ENCODE results near the gene PCYT1B. TPM values are rescaled to one million over a fixed set of nuclear protein-coding genes. Genes with fewer than 3 reads are reported as not detected.

The PCYT1B gene
- total and polyA plus RNA-seq, 11 donors: 0.07 to 0.27 (median 0.11) TPM; not detected in 6

DNA sequence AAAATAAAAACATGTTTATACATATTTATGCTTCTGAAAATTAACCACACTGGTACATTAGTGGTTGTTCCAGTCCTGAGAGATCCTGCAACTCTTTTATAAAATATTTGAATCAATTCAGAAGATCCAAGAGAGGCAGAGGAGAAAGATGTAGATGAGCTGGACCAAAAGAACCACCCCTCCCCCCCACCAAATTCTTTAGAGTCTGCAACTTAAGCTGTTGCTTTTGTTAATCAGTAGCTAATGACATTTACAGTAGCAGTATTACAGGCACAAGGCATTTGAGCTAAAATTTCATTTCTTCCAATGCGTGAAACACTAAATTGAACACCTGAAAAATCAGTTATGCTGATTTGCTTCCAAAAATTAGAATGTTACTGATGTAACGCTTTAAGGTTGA lies 120.5 kb downstream of the PCYT1B start:
- no peak for ATAC-seq
- Histone ChIP-seq H3K4me3 (no peak overlapping the region), H3K27me3 (peaks cover 0 to 4% (median 0%) of the 10 kb centered on the region in 9 donors), H3K36me3 (peaks cover 0 to 39% (median 16%) of the 10 kb centered on the region in 9 donors), H3K4me1 (no peaks in the 10 kb centered on the region), H3K9me3 (no peaks in the 10 kb centered on the region), H3K27ac (no peak overlapping the region)
- WGBS, 4 donors: 76 to 91% (median 85%) methylated on average over 2 of the region's 2 CpGs
- TF ChIP-seq, protein P1, sequence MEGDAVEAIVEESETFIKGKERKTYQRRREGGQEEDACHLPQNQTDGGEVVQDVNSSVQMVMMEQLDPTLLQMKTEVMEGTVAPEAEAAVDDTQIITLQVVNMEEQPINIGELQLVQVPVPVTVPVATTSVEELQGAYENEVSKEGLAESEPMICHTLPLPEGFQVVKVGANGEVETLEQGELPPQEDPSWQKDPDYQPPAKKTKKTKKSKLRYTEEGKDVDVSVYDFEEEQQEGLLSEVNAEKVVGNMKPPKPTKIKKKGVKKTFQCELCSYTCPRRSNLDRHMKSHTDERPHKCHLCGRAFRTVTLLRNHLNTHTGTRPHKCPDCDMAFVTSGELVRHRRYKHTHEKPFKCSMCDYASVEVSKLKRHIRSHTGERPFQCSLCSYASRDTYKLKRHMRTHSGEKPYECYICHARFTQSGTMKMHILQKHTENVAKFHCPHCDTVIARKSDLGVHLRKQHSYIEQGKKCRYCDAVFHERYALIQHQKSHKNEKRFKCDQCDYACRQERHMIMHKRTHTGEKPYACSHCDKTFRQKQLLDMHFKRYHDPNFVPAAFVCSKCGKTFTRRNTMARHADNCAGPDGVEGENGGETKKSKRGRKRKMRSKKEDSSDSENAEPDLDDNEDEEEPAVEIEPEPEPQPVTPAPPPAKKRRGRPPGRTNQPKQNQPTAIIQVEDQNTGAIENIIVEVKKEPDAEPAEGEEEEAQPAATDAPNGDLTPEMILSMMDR (IDR thresholded peaks at IDR 0.05): no peak
- TF ChIP-seq POLR2A (IDR thresholded peaks at IDR 0.05): no peak
- intact Hi-C loops (cut with DNase I): no loop called here
- DNase-seq: no peak

DNA sequence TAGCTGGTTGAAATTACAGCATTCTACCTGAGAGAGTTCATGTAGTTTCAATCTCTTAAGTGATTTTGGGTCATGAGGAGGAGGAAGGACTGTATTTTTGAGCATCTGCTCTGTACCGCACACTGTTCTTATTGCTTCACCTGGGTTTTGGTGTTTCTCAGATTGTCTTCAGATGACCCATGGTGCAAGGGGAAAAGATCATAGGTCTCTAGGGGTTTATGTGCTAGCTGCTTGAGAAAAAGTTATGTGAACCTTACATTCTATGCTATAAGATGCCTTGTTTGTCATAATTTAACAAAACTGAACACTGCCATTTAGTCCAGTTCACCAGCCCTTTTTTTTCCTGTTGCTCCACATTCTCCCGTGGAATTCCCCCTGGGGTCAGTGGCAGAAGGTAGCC lies 121.7 kb downstream of the PCYT1B start:
- Histone ChIP-seq H3K27me3 (peaks cover 0 to 4% (median 0%) of the 10 kb centered on the region in 9 donors), H3K27ac (no peak overlapping the region), H3K36me3 (peaks cover 0 to 42% (median 13%) of the 10 kb centered on the region in 9 donors), H3K4me1 (no peaks in the 10 kb centered on the region), H3K9me3 (no peaks in the 10 kb centered on the region), H3K4me3 (no peak overlapping the region)
- DNase-seq: no peak
- no peak for ATAC-seq
- WGBS, 4 donors: 76 to 96% (median 88%) methylated on average over 2 of the region's 2 CpGs
- intact Hi-C loops (cut with DNase I): no loop called here
- TF ChIP-seq POLR2A (IDR thresholded peaks at IDR 0.05): no peak
- TF ChIP-seq, protein P1 (IDR thresholded peaks at IDR 0.05): no peak

DNA sequence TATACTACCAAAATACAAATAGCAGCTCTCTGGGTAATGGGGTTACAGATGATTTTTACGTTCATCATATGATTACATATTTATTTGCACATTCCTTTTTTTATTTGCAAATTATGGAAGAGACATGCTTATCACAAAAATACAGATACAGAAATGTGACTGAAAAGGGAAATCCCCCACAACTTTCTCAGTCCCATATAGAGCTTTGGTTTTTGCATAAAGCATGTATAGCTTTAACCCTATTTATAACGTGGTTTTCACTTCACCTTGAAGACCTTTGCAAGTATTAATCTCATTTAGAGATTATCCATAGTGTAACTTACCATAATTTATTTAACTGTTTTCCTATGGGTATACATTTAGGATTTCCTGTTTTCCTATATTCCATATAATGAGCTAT lies 126.7 kb downstream of the PCYT1B start:
- H3K4me3 ChIP-seq: no peak overlapping the region
- 78 to 98% (median 88%) methylated on average over 2 of the region's 2 CpGs for WGBS, 4 donors
- intact Hi-C loops (cut with DNase I): no loop called here
- H3K4me1 ChIP-seq: no peaks in the 10 kb centered on the region
- DNase-seq (no peak), ATAC-seq (no peak)
- H3K9me3 ChIP-seq: no peaks in the 10 kb centered on the region
- peaks cover 0 to under 1% (median 0%) of the 10 kb centered on the region in 9 donors for H3K27me3 ChIP-seq
- peaks cover 0 to 23% (median 3%) of the 10 kb centered on the region in 9 donors for H3K36me3 ChIP-seq
- no peak overlapping the region for H3K27ac ChIP-seq
- no peak for TF ChIP-seq POLR2A (IDR thresholded peaks at IDR 0.05)
- TF ChIP-seq, protein P1 (IDR thresholded peaks at IDR 0.05): no peak

DNA sequence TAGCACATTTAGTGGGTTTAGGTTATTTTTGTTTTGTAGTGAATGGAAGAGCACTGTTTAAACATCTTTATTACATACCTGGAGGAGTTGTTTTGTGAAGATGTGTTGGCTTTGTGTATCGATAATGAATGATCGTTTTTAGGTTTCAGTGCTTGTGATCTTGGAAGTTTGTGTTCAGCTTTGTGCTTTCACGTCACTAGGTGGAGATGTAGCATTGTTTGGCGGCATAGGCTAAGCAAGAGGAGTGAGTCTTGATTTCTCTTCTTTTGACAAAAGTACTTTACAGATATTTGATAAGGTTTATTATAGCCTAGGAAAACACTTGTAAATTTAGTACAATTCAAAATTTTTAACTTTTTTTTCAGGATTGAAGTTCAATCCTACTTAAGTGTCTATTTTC lies 131.7 kb downstream of the PCYT1B start:
- Histone ChIP-seq H3K4me3 (no peak overlapping the region), H3K36me3 (peaks cover 0 to 13% (median 3%) of the 10 kb centered on the region in 9 donors), H3K4me1 (no peaks in the 10 kb centered on the region), H3K27ac (no peak overlapping the region), H3K27me3 (no peaks in the 10 kb centered on the region), H3K9me3 (no peaks in the 10 kb centered on the region)
- ATAC-seq: no peak
- WGBS, 4 donors: 48 to 62% (median 59%) methylated on average over 4 of the region's 4 CpGs
- DNase-seq: no peak
- intact Hi-C loops (cut with DNase I): loop anchor here in 1 of 10 donors (10.0 kb wide), 1 partner anchor 169 kb away; no protein-coding TSS in a partner anchor
- TF ChIP-seq POLR2A (IDR thresholded peaks at IDR 0.05): no peak
- TF ChIP-seq, protein P1 (IDR thresholded peaks at IDR 0.05): peak in 6 of 12 donors; percentile 13 to 42 (median 19)

Data from heart left ventricle (tissue), 16 donors.